Kidney tubule cell (primary cell): Measurements from ENCODE around the gene FARP1.

Source experiments
- DNase-seq: peaks from one replicate; pipeline ENCODE4 v3.0.0-alpha.2; 2018; ENCODE audit warnings: low spot score

FARP1 gene

GRCh38 chr13:98428256-98428966 is 285.5 kb downstream of the FARP1 start:
- DNase-seq: peak; percentile 34

- no peak for DNase-seq
These were observed 286.2 kb downstream of the FARP1 start for GRCh38 chr13:98429081-98429480.

DNA sequence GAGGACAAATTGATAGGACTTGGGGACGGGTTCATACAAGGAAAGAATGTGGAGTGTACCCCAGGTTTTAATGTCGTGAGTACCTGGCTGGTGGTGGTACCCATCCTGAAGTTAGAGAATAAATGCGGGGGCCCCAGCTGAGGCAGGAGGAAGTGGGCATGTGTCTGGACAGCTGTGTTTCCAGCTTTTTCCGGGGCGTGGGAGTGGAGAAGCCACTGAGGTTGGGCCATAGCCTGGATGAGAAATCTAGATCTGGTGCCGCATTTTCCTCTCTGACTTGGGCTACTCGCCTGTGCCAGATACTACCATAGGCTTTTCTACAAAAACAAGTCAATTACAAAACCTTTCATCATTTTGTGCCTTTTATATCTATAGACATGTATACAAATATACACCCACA is 286.6 kb downstream of the FARP1 start:
- DNase-seq: no peak

- no peak for DNase-seq
These were observed 287.3 kb downstream of the FARP1 start for GRCh38 chr13:98429977-98430736.

GRCh38 chr13:98432638-98433037 is 289.7 kb downstream of the FARP1 start:
- DNase-seq: no peak

DNA sequence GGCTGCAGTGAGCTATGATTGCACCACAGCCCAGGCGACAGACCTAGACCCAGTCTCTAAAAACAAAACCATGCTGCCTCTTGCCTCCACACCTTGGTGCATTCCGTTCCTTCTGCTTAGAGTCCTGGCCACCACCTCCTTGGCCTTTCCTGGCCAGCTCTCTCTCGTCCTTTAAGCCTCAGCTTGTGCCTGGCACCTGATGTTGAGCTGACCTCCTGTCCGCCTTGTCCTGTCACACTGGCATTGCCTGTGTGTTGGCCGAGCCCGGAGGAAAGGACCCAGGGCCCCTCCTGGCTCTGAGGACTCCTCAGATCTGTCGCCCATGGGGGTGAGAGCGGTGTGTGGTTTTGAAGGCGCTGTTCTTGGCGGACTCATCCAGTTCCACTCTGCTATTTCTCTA is 290.8 kb downstream of the FARP1 start:
- DNase-seq: no peak

GRCh38 chr13:98434060-98434459 is 291.2 kb downstream of the FARP1 start:
- DNase-seq: no peak

GRCh38 chr13:98435376-98435775 is 292.5 kb downstream of the FARP1 start:
- DNase-seq: no peak

DNA sequence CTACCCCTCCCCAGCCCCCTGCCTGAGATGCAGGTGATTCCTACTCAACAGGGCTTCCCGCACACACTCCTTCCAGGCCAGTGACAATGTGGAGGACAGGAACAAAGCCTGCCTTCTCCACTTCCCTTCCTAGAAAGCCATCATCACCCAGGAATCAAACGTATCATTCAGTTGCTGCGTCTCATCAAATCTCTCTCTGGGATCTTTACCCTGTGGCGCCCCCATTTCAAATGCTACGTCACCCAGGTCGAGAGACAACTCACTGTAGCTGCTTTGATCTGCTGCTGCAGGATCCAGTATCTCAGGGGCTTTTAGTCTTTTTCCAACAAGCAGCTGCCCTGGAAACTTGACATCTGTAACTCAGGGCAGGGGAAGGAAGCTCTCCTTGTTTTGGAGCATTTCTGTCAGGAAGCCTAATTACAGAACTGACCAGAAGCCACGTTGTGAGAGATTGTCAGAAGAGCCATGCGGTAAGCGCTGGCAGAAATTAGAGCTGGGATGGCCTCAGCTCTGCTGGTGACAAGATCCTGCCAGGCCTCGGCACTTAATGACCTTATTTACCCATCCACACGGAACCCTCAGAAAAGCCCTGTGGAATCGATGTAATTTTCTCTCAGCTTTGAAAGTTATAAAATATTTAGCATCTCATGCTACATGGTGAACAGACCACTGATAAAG is 293.5 kb downstream of the FARP1 start:
- no peak for DNase-seq

DNA sequence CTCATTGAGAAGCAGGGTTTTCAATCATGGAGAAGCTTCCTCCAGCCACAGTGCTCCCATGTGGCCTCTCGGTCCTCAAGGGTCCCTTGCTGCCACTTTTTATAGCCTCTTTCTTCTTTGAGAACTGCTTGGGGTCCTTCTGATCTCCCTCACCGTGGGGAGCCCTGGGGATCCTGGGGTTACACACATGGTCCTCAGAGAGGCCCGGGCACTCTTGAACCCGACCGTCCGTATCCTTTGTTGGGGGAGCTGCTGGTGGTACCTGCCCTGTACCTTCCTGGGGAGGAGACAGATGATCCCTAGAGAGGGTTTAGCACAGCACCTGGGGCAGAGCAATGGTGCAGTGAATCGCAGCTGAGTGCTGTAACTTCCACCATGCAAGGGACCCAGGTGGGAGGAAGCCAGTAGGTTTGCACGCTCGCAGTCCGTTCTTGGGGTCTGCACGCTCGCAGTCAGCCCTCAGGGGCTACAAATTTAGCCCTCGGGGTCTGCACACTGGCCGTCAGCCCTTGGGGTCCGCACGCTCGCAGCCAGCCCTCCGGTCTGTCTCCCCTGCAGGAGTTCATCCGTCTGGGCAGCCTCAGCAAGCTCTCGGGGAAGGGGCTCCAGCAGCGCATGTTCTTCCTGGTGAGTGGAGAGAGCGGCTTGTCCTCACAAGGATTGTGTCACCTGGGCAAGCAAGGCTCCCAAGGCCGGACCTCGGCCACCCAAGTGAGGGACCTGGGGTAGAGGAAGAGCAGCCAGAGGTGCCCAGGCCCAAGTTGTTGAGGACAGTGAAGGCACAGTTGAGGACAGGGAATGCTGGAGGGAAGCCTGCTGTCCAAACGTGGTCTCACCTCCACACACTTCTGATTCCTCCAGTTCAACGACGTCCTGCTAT is 295.6 kb downstream of the FARP1 start:
- DNase-seq: no peak

GRCh38 chr13:98439126-98439828 is 296.4 kb downstream of the FARP1 start:
- DNase-seq: no peak

DNA sequence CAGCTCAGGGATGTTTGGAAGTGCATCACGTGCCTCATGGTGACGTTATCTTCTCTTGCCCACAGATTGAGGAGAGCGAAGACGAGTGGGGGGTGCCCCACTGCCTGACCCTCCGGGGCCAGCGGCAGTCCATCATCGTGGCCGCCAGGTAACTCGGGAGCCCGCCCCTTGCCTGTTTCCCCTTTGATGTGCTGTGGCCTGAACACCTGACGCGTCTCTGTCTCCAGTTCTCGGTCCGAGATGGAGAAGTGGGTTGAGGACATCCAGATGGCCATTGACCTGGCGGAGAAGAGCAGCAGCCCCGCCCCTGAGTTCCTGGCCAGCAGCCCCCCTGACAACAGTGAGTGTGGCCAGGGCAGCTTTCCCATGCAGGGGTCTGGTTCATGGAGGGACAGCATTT is 297.0 kb downstream of the FARP1 start:
- no peak for DNase-seq

DNA sequence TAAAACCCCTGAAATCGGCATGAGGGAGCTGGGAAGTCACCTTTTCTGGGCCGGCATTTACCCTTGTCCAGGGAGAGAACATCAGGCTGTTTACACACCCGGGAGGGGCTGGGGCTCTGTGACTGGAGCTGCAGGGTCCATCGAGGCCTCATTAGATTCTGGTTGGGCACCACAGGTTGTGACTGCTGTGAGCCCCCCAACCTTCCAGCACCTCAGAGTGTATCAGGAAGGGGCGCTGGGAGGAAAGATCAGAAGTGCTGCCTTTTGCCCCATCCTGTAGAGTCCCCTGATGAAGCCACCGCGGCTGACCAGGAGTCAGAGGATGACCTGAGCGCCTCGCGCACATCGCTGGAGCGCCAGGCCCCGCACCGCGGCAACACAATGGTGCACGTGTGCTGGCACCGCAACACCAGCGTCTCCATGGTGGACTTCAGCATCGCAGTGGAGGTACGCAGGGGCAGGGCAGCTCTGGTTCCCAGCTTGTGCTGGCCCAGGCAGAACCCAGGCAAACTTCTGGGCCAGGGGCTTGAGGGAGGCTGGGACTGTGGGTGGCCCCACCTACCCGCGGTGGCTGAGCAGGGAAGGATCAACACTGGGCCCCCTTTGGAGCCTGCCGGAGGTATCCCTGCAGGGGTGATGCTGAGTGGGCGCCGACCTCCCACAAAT is 297.6 kb downstream of the FARP1 start:
- DNase-seq: no peak

DNA sequence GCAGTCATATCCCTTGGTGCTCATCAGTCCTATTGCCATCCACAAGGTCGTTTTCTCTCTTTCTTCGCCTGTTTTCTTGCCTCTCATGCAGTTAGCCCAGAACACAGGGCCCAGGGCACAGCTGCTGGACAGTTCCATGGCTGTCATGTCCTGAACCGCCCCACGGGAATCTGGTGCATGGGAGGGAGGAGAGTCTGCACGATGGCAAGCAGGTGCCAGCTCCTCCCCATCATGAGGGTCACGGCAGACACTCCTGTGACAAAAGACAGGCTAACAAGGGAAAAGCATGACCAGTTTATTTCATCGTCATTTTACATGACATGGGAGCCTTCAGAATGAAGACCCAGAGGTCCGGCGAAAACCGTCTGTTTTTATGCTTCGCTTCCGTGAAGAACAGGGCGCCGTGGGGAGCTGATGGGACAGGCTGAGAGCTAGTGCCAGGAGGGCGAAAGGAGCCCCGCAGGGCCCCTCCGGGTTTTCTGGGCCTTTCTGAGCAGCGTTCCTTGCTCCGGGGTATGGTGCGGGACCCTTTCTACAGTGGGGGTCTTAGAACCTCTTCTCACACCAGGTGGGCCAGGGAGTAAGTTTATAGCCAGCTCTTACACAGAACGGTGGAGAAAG is 298.3 kb downstream of the FARP1 start:
- no peak for DNase-seq

DNA sequence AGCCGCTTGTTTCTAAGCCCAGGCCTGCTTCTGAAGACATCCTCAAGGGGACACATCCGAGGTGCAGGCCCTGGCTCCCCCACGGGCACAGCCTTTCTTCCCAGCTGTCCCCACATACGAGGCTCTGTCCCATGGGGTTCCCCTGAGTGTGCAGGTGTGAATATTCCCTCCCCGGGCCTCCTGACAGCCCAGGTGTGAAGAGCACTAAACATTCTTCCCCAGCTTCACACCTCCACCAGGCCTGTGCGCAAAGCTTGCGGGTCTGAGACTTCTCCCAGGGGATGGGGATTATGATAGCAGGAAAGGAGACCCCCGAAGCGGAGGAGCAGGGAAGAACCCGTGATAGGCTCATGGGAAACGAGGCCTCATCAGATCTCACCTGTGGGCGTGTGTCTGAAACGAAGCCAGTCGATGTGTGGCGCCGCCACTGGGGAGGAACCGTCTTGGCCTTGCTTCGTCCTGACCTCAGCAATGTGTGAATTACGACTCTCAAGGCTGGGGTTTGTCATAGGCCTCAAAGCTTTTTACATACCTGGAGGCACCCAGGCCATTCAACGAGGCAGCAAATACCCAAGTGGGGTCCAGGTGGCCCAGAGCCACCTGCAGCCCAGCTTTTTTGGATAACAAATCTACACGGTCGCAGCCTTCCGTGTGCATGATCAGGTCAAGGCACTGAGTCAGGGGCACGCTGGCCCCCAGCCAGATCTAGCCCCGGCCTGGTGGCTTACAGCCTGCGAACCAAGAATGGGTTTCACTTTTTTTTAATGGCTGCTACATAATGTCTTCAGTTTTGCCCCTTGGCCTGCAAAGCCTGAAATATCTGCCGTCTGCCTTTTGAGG is 299.7 kb downstream of the FARP1 start:
- DNase-seq: no peak

DNA sequence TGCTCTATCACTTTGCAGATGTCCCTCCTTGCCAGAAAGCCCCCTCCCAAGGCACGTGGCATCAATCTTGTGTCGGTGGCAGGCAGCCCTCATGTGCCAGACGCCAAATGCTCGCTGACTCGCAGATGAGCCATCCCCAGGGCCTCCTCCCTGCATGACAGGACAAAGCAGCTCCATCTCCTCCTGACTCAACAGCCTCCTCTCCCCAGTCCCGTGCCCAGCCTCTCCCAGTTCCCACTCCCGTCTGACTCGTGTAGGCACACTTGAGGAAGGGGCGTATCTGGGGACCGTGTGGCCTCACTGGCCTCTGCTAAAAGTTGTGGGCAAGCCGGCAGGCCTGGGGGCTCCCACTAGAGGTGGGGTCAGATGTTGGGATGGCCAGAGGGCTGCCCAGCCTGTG is 300.4 kb downstream of the FARP1 start:
- peak; percentile 91 for DNase-seq

DNA sequence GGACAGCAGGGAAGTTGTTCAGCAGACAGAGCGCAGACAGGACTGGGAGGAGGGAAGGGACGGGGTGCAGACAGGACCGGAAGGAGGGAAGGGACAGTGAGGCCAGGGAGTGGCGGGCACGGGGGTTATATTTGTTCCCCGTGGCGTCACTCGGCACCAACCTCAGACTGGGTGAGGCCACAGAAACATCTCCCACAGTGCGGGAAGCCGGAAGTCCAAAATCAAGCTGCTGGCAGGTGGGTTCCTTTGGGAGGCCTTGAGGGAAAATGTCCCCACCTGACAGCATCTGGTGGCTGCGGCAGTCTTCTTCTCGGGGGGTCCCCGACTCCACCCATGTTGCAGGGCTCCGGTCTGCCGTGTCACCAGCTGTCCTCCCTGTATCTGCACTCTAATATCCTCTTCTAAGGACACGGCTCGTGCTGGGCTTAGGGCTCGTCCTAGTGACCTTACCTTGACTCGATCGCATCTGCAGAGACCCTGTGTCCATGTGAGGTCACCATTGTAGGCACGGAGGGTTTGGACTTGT is 301.0 kb downstream of the FARP1 start:
- no peak for DNase-seq

GRCh38 chr13:98444381-98444780 is 301.5 kb downstream of the FARP1 start:
- no peak for DNase-seq
